Measurements from ENCODE around the gene BRSK2. TPM values are rescaled to one million over a fixed set of nuclear protein-coding genes. Genes with fewer than 3 reads are reported as not detected.

Gene BRSK2
- total RNA-seq, 1 donor from 2014 or later: 0.11 TPM

- Mint-ChIP-seq H3K4me3 (no peak overlapping the region), H3K36me3 (ENCODE audit: low read depth) (no peaks in the 10 kb centered on the region), H3K27ac (no peak overlapping the region), H3K27me3 (peaks cover 3% of the 10 kb centered on the region), H3K4me1 (no peaks in the 10 kb centered on the region), H3K9me3 (peaks cover 9% of the 10 kb centered on the region)
- ATAC-seq (ENCODE audit: low read depth) (no peak), DNase-seq (no peak)
- intact Hi-C loops (cut with micrococcal nuclease): no loop called here
- CTCF ChIA-PET: no interaction called here
- POLR2A ChIA-PET: no interaction called here
- TF ChIP-seq CTCF (IDR thresholded peaks at IDR 0.05): no peak
These were observed 28.8 kb upstream of the BRSK2 start for GRCh38 chr11:1360835-1361357.

DNA sequence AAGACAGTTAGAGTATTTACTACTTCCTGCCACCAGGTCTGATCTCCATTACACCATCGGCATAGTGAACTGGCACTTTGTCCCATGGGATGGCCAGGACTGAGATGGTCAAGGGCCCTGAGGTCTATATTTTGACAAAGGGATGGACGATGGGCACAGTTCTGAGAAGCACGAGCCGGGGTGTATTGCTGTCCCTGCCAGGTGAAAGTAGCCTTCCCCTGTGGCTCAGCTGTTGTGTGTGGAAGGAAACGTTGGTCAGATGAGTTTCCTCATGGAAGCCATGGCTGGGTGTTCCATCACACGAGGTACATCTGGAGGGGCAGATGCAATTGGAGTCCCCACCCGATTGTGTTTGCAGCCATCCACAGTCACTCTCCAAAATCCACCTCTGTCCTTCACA, 27.9 kb upstream of the BRSK2 start:
- ATAC-seq (ENCODE audit: low read depth): no peak
- Mint-ChIP-seq H3K36me3 (ENCODE audit: low read depth) (no peaks in the 10 kb centered on the region), H3K27ac (no peak overlapping the region), H3K4me1 (no peaks in the 10 kb centered on the region), H3K4me3 (no peak overlapping the region), H3K9me3 (peaks cover 15% of the 10 kb centered on the region), H3K27me3 (peaks cover 3% of the 10 kb centered on the region)
- intact Hi-C loops (cut with micrococcal nuclease): no loop called here
- DNase-seq: no peak
- ChIA-PET POLR2A (no interaction called here), CTCF (no interaction called here)
- no peak for TF ChIP-seq CTCF (IDR thresholded peaks at IDR 0.05)

- POLR2A ChIA-PET: no interaction called here
- ATAC-seq (ENCODE audit: low read depth): no peak
- no peak for TF ChIP-seq CTCF (IDR thresholded peaks at IDR 0.05)
- no peak overlapping the region for H3K27ac Mint-ChIP-seq
- H3K36me3 Mint-ChIP-seq (ENCODE audit: low read depth): no peaks in the 10 kb centered on the region
- DNase-seq: no peak
- no peaks in the 10 kb centered on the region for H3K4me1 Mint-ChIP-seq
- CTCF ChIA-PET: no interaction called here
- peaks cover 17% of the 10 kb centered on the region for H3K9me3 Mint-ChIP-seq
- intact Hi-C loops (cut with micrococcal nuclease): no loop called here
- no peaks in the 10 kb centered on the region for H3K27me3 Mint-ChIP-seq
- H3K4me3 Mint-ChIP-seq: no peak overlapping the region
These were observed 22.0 kb upstream of the BRSK2 start for GRCh38 chr11:1367721-1368120.

DNA sequence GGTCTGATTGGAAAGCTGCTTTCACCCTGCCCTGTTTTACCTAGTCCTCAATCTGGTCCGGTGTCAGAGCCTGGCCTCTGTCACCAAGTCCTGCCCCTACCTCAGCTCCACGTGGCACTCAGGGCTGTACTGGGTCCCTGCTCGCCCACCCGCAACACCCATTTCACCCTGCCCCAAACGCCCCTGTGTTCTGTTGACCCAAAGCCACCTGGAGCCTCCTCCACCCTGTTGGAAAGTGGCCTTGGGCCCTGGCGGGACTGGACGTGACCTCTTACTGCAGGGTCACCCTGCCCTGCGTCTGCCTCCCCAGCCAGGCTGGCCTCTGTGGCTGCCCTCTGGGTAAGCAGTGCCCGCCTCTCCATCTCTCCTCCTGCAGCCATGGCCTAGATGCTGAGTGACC, 21.5 kb upstream of the BRSK2 start:
- no peak overlapping the region for H3K27ac Mint-ChIP-seq
- peaks cover 17% of the 10 kb centered on the region for H3K9me3 Mint-ChIP-seq
- POLR2A ChIA-PET: no interaction called here
- no peak for TF ChIP-seq CTCF (IDR thresholded peaks at IDR 0.05)
- intact Hi-C loops (cut with micrococcal nuclease): no loop called here
- no peak for ATAC-seq (ENCODE audit: low read depth)
- no peak overlapping the region for H3K4me3 Mint-ChIP-seq
- no peaks in the 10 kb centered on the region for H3K36me3 Mint-ChIP-seq (ENCODE audit: low read depth)
- H3K4me1 Mint-ChIP-seq: no peaks in the 10 kb centered on the region
- H3K27me3 Mint-ChIP-seq: no peaks in the 10 kb centered on the region
- CTCF ChIA-PET: no interaction called here
- DNase-seq: no peak

DNA sequence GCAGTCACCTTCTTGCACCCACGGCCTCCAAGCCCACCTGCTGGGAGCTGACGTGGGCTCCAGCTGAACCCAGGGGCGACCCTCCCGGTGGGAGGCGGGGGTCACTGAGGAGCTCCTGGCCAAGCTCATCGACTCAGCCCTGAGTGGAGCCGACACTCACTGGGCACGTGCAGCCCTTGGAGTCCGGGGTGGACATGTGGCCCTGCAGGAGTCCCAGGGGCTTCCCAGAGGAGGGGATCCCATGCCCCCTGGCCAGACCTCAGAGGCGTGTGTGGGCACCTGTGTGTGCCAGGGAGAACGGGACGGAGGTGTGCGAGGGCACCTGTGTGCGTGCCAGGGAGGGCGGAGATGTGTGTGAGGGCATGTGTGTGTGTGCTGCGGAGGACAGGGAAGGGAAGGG, 20.8 kb upstream of the BRSK2 start:
- DNase-seq (no peak), ATAC-seq (ENCODE audit: low read depth) (no peak)
- TF ChIP-seq CTCF (IDR thresholded peaks at IDR 0.05): no peak
- no peak overlapping the region for H3K27ac Mint-ChIP-seq
- CTCF ChIA-PET: no interaction called here
- no peaks in the 10 kb centered on the region for H3K36me3 Mint-ChIP-seq (ENCODE audit: low read depth)
- peaks cover 12% of the 10 kb centered on the region for H3K9me3 Mint-ChIP-seq
- H3K27me3 Mint-ChIP-seq: no peaks in the 10 kb centered on the region
- H3K4me3 Mint-ChIP-seq: no peak overlapping the region
- intact Hi-C loops (cut with micrococcal nuclease): no loop called here
- POLR2A ChIA-PET: no interaction called here
- H3K4me1 Mint-ChIP-seq: no peaks in the 10 kb centered on the region

All from activated B cell treated with CpG ODN at 0.5 μM for 24 hours (primary cell).